B cell (primary cell): Measurements from ENCODE around the gene MYO16.

ENCODE experiments used
- CTCF ChIP-seq: fragments of 200-600 bp; IDR thresholded peaks from one replicate; pipeline ENCODE4 v1.8.0; 2022; ENCODE audit warnings: antibody characterized with exemption, mild to moderate bottlenecking
- EZH2 ChIP-seq: IDR thresholded peaks from 2 replicates; pipeline ENCODE4 v1.6.1; 2012; ENCODE audit warnings: borderline replicate concordance, low read depth, mild to moderate bottlenecking, moderate library complexity, low read length; ENCODE audit not compliant: insufficient read depth, poor library complexity, severe bottlenecking

GRCh38 chr13:109118521-109118920 lies 489.1 kb downstream of the MYO16 start:
- TF ChIP-seq CTCF (no peak), EZH2 (no peak)
